Activated T-cell treated with anti-CD3 and anti-CD28 coated beads for 48 hours (primary cell): ENCODE data around the gene ARHGEF1.

Experiments used
- DNase-seq: peaks from one replicate; pipeline ENCODE4 v3.0.0-alpha.2; 2020; ENCODE audit warnings: low read depth

The ARHGEF1 gene

GRCh38 chr19:41956621-41957020 is 73.6 kb downstream of the ARHGEF1 start:
- DNase-seq = no peak
